Thyroid gland (tissue), 4 donors: ENCODE data around the gene PLEKHA6.

ENCODE experiments used
- POLR2A ChIP-seq, 2 donors: fragments of 450-650 bp; IDR thresholded peaks; one replicate each; pipeline ENCODE4 v1.6.1; 2017; ENCODE audit warnings: antibody characterized with exemption in 2 of 2, mild to moderate bottlenecking in 2 of 2, moderate library complexity in 1 of 2
- TF ChIP-seq, protein P1 (sequence below), 6 experiments: fragments of 200-600 bp in 3 of 6; fragments of 450-650 bp in 3 of 6; sonication (generic) in 3 of 6; IDR thresholded peaks; one replicate each; pipeline ENCODE4 v1.5.1; 2016 to 2019; ENCODE audit warnings: antibody characterized with exemption in 6 of 6, mild to moderate bottlenecking in 2 of 6, inconsistent platforms in 1 of 6, moderate library complexity in 1 of 6

DNA sequence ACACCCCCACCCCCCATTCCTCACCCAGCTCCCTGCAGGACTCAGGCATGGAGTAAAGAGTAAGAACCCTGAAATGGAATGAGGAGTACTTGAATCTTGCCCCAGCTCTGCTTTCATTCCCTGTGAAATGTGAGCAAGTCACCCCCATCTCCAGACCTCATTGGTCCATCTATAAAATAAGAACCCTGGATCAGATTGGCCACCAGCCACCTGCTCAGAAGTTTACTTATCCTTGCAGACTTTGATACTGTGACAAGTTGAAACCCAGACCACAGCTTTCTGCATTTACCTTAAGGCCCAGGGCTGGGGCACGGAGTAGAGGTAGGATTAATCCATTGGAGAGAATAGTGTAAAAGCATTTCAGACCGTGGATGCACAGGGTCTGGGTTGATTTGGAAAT lies 165.6 kb downstream of the PLEKHA6 start:
- no peak for TF ChIP-seq POLR2A (IDR thresholded peaks at IDR 0.05)
- TF ChIP-seq, protein P1, sequence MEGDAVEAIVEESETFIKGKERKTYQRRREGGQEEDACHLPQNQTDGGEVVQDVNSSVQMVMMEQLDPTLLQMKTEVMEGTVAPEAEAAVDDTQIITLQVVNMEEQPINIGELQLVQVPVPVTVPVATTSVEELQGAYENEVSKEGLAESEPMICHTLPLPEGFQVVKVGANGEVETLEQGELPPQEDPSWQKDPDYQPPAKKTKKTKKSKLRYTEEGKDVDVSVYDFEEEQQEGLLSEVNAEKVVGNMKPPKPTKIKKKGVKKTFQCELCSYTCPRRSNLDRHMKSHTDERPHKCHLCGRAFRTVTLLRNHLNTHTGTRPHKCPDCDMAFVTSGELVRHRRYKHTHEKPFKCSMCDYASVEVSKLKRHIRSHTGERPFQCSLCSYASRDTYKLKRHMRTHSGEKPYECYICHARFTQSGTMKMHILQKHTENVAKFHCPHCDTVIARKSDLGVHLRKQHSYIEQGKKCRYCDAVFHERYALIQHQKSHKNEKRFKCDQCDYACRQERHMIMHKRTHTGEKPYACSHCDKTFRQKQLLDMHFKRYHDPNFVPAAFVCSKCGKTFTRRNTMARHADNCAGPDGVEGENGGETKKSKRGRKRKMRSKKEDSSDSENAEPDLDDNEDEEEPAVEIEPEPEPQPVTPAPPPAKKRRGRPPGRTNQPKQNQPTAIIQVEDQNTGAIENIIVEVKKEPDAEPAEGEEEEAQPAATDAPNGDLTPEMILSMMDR (IDR thresholded peaks at IDR 0.05), result no peak
